Measurements from ENCODE around the gene GSTK1.

GSTK1 gene

GRCh38 chr7:143300959-143301935 is 38.0 kb downstream of the GSTK1 start:
- DNase-seq: no peak

- no peak for DNase-seq
Observed at GRCh38 chr7:143303733-143304132, 40.5 kb downstream of the GSTK1 start.

GRCh38 chr7:143304938-143305337 is 41.7 kb downstream of the GSTK1 start:
- DNase-seq: no peak

- DNase-seq: peak; percentile 38
Observed at GRCh38 chr7:143305423-143306070, 42.3 kb downstream of the GSTK1 start.

- DNase-seq: no peak
Observed at GRCh38 chr7:143308632-143309031, 45.4 kb downstream of the GSTK1 start.

GRCh38 chr7:143314127-143314526 is 50.9 kb downstream of the GSTK1 start:
- DNase-seq: no peak

GRCh38 chr7:143315776-143316175 is 52.5 kb downstream of the GSTK1 start, which contains the start of gene CLCN1:
Gene CLCN1 (plus strand): TSS chr7:143316111. CDS start chr7:143316213, 102 bp downstream.
- no peak for DNase-seq

GRCh38 chr7:143316492-143316891 is 53.3 kb downstream of the GSTK1 start:
- no peak for DNase-seq

GRCh38 chr7:143318661-143319060 is 55.4 kb downstream of the GSTK1 start:
- no peak for DNase-seq

Data from 8988T (cell line).